RPMI7951 (cell line): ENCODE data around the gene RASSF5. TPM values are rescaled to one million over a fixed set of nuclear protein-coding genes. Genes with fewer than 3 reads are reported as not detected.
"Not testable (repeated sequence)": the region's sequence is repeated elsewhere in the genome, so short reads cannot be mapped to it uniquely, and the experiment has no call there.

Experiments used
- DNase-seq: peaks from one replicate; pipeline ENCODE4 v3.0.0-alpha.2; 2012; ENCODE audit warnings: low read depth
- total RNA-seq: library from RNA; depleted of rRNA; stranded (reverse); fragments of >200 nt; shearing (Covaris generic); gene quantifications from 2 replicates; pipeline ENCODE4 v1.2.3, GENCODE V29; 2014

Gene RASSF5
- total RNA-seq, 1 experiment from 2014 or later: 0.24 TPM

GRCh38 chr1:206476058-206476457 lies 31.3 kb upstream of the RASSF5 start:
- DNase-seq: no peak

GRCh38 chr1:206476591-206476990 lies 30.7 kb upstream of the RASSF5 start:
- DNase-seq: no peak

GRCh38 chr1:206477110-206477509 lies 30.2 kb upstream of the RASSF5 start:
- DNase-seq: no peak

GRCh38 chr1:206477581-206478380 lies 29.6 kb upstream of the RASSF5 start:
- no peak for DNase-seq

- DNase-seq: no peak
Measured at GRCh38 chr1:206478746-206479145, 28.6 kb upstream of the RASSF5 start.

GRCh38 chr1:206479183-206480125 lies 27.9 kb upstream of the RASSF5 start:
- DNase-seq: peak; percentile 72

- no peak for DNase-seq
Measured at GRCh38 chr1:206480211-206480610, 27.1 kb upstream of the RASSF5 start.

GRCh38 chr1:206482611-206483010 lies 24.7 kb upstream of the RASSF5 start:
- no peak for DNase-seq

- not testable (repeated sequence) for DNase-seq
Measured at GRCh38 chr1:206483864-206484263, 23.5 kb upstream of the RASSF5 start.

GRCh38 chr1:206484901-206485300 lies 22.4 kb upstream of the RASSF5 start:
- no peak for DNase-seq

GRCh38 chr1:206486995-206487788 lies 20.1 kb upstream of the RASSF5 start:
- DNase-seq: no peak

- DNase-seq: no peak
Measured at GRCh38 chr1:206487970-206488369, 19.4 kb upstream of the RASSF5 start.

- no peak for DNase-seq
Measured at GRCh38 chr1:206488466-206488865, 18.9 kb upstream of the RASSF5 start.

GRCh38 chr1:206489980-206490770 lies 17.2 kb upstream of the RASSF5 start:
- DNase-seq: peak; percentile 50

- peak; percentile 37 for DNase-seq
Measured at GRCh38 chr1:206490771-206491405, 16.4 kb upstream of the RASSF5 start.

- DNase-seq: no peak
Measured at GRCh38 chr1:206491616-206492015, 15.7 kb upstream of the RASSF5 start.

- no peak for DNase-seq
Measured at GRCh38 chr1:206492589-206492988, 14.7 kb upstream of the RASSF5 start.

- no peak for DNase-seq
Measured at GRCh38 chr1:206493279-206493678, 14.1 kb upstream of the RASSF5 start.

- DNase-seq: no peak
Measured at GRCh38 chr1:206495011-206495461, 12.3 kb upstream of the RASSF5 start.

GRCh38 chr1:206495493-206496046 lies 11.8 kb upstream of the RASSF5 start:
- no peak for DNase-seq
